H9 (cell line): Measurements from ENCODE around the gene GPR146. TPM values are rescaled to one million over a fixed set of nuclear protein-coding genes. Genes with fewer than 3 reads are reported as not detected.

ENCODE experiments used
- DNase-seq: peaks from one replicate; pipeline ENCODE4 v3.0.0-alpha.2; 2017
- H2AFZ ChIP-seq: one replicate; pipeline ENCODE4 v1.6.1; 2013; ENCODE audit warnings: mild to moderate bottlenecking, low read length, control low read depth, moderate library complexity
- H2AK5ac ChIP-seq: 2 replicates; pipeline ENCODE4 v1.6.1; 2013; ENCODE audit warnings: low read length, control low read depth, mixed read lengths; ENCODE audit not compliant: insufficient read length
- H2BK120ac ChIP-seq: one replicate; pipeline ENCODE4 v1.6.1; 2013; ENCODE audit warnings: low read depth, mild to moderate bottlenecking, low read length, control low read depth, inconsistent platforms; ENCODE audit not compliant: poor library complexity, severe bottlenecking
- H2BK12ac ChIP-seq: 2 replicates; pipeline ENCODE4 v1.6.1; 2013; ENCODE audit warnings: low read length, control low read depth, mixed read lengths, low read depth; ENCODE audit not compliant: insufficient read length
- H2BK15ac ChIP-seq: 2 replicates; pipeline ENCODE4 v1.6.1; 2013; ENCODE audit warnings: low read depth, low read length, control low read depth
- H2BK20ac ChIP-seq: one replicate; pipeline ENCODE4 v1.6.1; 2013; ENCODE audit warnings: low read depth, mild to moderate bottlenecking, low read length, control low read depth, inconsistent platforms; ENCODE audit not compliant: poor library complexity, severe bottlenecking
- H2BK5ac ChIP-seq: 2 replicates; pipeline ENCODE4 v1.6.1; 2013; ENCODE audit warnings: low read length, control low read depth, mixed read lengths; ENCODE audit not compliant: insufficient read length
- H3K14ac ChIP-seq: 2 replicates; pipeline ENCODE4 v1.6.1; 2013; ENCODE audit warnings: low read length, control low read depth; ENCODE audit not compliant: insufficient read depth
- H3K18ac ChIP-seq: 2 replicates; pipeline ENCODE4 v1.6.1; 2013; ENCODE audit warnings: low read depth, mild to moderate bottlenecking, mixed read lengths, low read length, control low read depth; ENCODE audit not compliant: insufficient read length
- H3K23ac ChIP-seq: 2 replicates; pipeline ENCODE4 v1.6.1; 2013; ENCODE audit warnings: low read length, control low read depth, mixed read lengths, low read depth; ENCODE audit not compliant: insufficient read length
- H3K23me2 ChIP-seq: 2 replicates; pipeline ENCODE4 v1.6.1; 2013; ENCODE audit warnings: low read depth, mild to moderate bottlenecking, mixed read lengths, low read length, control low read depth; ENCODE audit not compliant: insufficient read length, poor library complexity, severe bottlenecking
- H3K27ac ChIP-seq: 2 replicates; pipeline ENCODE4 v1.5.1; 2013; ENCODE audit warnings: low read length, control low read depth, mixed read lengths, low read depth; ENCODE audit not compliant: insufficient read length
- H3K27me3 ChIP-seq: 2 replicates; pipeline ENCODE4 v1.6.1; 2013; ENCODE audit warnings: low read length, control low read depth, inconsistent platforms; ENCODE audit not compliant: insufficient read depth
- H3K4ac ChIP-seq: 2 replicates; pipeline ENCODE4 v1.6.1; 2013; ENCODE audit warnings: low read depth, mild to moderate bottlenecking, control low read depth, inconsistent platforms, low read length, moderate library complexity
- H3K4me1 ChIP-seq: 2 replicates; pipeline ENCODE4 v1.6.1; 2013; ENCODE audit warnings: low read length, control low read depth, inconsistent platforms; ENCODE audit not compliant: insufficient read depth
- H3K4me2 ChIP-seq: 2 replicates; pipeline ENCODE4 v1.6.1; 2013; ENCODE audit warnings: low read length, control low read depth, mixed read lengths; ENCODE audit not compliant: insufficient read length, insufficient read depth
- H3K56ac ChIP-seq: 2 replicates; pipeline ENCODE4 v1.6.1; 2013; ENCODE audit warnings: low read depth, mild to moderate bottlenecking, mixed read lengths, low read length, control low read depth; ENCODE audit not compliant: insufficient read length
- H3K79me1 ChIP-seq: 2 replicates; pipeline ENCODE4 v1.6.1; 2013; ENCODE audit warnings: low read depth, mild to moderate bottlenecking, moderate library complexity, low read length, control low read depth, inconsistent platforms; ENCODE audit not compliant: insufficient read depth, poor library complexity, severe bottlenecking
- H3K79me2 ChIP-seq: 2 replicates; pipeline ENCODE4 v1.6.1; 2013; ENCODE audit warnings: low read length, control low read depth, inconsistent platforms; ENCODE audit not compliant: insufficient read depth
- H3K9ac ChIP-seq: 2 replicates; pipeline ENCODE4 v1.6.1; 2013; ENCODE audit warnings: low read length, control low read depth, mixed read lengths; ENCODE audit not compliant: insufficient read length; ENCODE audit errors: extremely low read depth
- H3K9me3 ChIP-seq: one replicate; pipeline ENCODE4 v1.6.1; 2013; ENCODE audit warnings: low read depth, low read length, inconsistent platforms; ENCODE audit not compliant: control insufficient read depth
- H3T11ph ChIP-seq: one replicate; pipeline ENCODE4 v1.6.1; 2013; ENCODE audit warnings: mild to moderate bottlenecking, low read length, control low read depth, inconsistent platforms
- H4K20me1 ChIP-seq: one replicate; pipeline ENCODE4 v1.6.1; 2013; ENCODE audit not compliant: control insufficient read depth, insufficient read length, insufficient read depth
- H4K5ac ChIP-seq: 2 replicates; pipeline ENCODE4 v1.6.1; 2013; ENCODE audit warnings: low read depth, mild to moderate bottlenecking, mixed read lengths, low read length, control low read depth; ENCODE audit not compliant: insufficient read length
- H4K8ac ChIP-seq: replicated peaks from 2 replicates; pipeline ENCODE4 v1.6.1; 2013; ENCODE audit warnings: low read length, control low read depth, mixed read lengths, low read depth; ENCODE audit not compliant: insufficient read length
- H4K91ac ChIP-seq: 2 replicates; pipeline ENCODE4 v1.6.1; 2013; ENCODE audit warnings: low read depth, mild to moderate bottlenecking, moderate library complexity, mixed read lengths, low read length, control low read depth; ENCODE audit not compliant: insufficient read length
- H3K27ac Mint-ChIP-seq, 3 experiments: 2 replicates in 2 of 3; 3 replicates in 1 of 3; pipeline ENCODE4 v1.8.0; 2020 to 2021; ENCODE audit warnings: mixed read lengths in 3 of 3, mild to moderate bottlenecking in 1 of 3, moderate library complexity in 1 of 3
- H3K27me3 Mint-ChIP-seq: 2 replicates; pipeline ENCODE4 v1.8.0; 2021; ENCODE audit warnings: low read depth, mild to moderate bottlenecking, moderate library complexity, mixed read lengths
- H3K36me3 Mint-ChIP-seq, 3 experiments: 2 replicates in 2 of 3; 3 replicates in 1 of 3; pipeline ENCODE4 v1.8.0; 2020 to 2021; ENCODE audit warnings: low read depth in 3 of 3, mixed read lengths in 3 of 3; ENCODE audit not compliant: insufficient read depth in 1 of 3
- H3K4me1 Mint-ChIP-seq, 2 experiments: 2 replicates each; pipeline ENCODE4 v1.8.0; 2020; ENCODE audit warnings: mixed read lengths in 2 of 2
- H3K4me3 Mint-ChIP-seq, 2 experiments: 2 replicates in 1 of 2; 3 replicates in 1 of 2; pipeline ENCODE4 v1.8.0; 2020 to 2021; ENCODE audit warnings: mild to moderate bottlenecking in 2 of 2, mixed read lengths in 2 of 2, moderate library complexity in 1 of 2
- H3K9me3 Mint-ChIP-seq, 2 experiments: 2 replicates in 1 of 2; 3 replicates in 1 of 2; pipeline ENCODE4 v1.8.0; 2020; ENCODE audit warnings: mild to moderate bottlenecking in 2 of 2, mixed read lengths in 2 of 2, moderate library complexity in 1 of 2
- WGBS: extraction: QIAGEN DNeasy Blood & Tissue Kit; methylation state at CpG from one replicate; pipeline ENCODE4 v1.1.7; 2013; ENCODE audit warnings: missing lambda C conversion rate, low lambda C conversion rate, mixed read lengths; ENCODE audit not compliant: insufficient read length; ENCODE audit errors: extremely low coverage; 5-methylcytosine and 5-hydroxymethylcytosine counted together
- total RNA-seq: library from RNA; stranded (reverse); gene quantifications from 2 replicates; pipeline ENCODE4 v1.2.1, GENCODE V29; 2021
- TF ChIP-seq, protein P1 (sequence below): fragments of 200-600 bp; sonication (generic); conservative IDR thresholded peaks from 3 replicates; pipeline ENCODE4 v1.8.0; 2021; ENCODE audit warnings: antibody characterized with exemption, mild to moderate bottlenecking

The GPR146 gene
- total RNA-seq, 1 experiment from 2014 or later: 1.4 TPM

DNA sequence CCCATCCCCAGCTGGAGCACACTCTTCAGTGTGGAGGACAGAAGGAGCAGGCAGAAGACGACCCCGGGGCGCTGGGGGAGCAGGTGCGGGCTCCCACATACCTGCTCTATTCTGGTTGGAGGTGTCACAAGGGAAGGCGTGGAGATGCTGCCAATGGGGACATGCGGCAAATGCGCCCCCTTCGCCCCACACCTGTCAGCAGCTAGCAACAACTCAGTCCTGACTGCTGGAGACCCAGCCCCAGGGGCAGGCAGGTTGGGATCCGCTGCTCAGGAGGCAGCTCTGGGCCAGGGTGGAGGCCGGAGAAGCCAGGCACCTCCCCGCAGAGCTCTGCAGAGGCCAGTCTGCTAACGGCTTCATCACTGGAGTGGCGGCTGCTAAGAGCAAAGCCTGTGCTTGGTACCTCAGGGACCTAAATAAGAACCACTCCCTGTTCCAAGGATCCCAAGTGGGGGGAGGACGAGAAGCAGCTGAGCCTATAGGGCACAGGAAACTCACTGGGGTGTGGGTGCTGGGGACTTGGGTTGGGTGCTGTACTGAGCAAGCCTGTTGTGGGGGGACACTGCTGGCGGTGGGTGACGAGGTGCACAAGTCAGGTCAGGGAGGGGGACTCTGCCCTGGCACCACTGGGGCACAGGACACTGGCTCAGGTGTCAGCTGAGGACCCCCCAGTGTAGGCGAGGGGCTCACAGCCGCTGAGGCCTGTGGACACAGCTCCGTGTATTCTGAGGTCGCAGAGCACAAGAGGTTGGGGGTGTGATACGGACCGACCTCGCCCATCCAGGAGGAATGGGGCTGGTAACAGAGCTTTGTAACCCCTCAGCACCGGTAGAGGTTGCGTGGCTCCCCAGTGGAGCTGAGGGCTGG lies 19.2 kb upstream of the GPR146 start:
- H3K9ac ChIP-seq: no peak overlapping the region
- H4K20me1 ChIP-seq: no peaks in the 10 kb centered on the region
- no peak overlapping the region for H3K4ac ChIP-seq
- H2BK20ac ChIP-seq: no peak overlapping the region
- H4K91ac ChIP-seq: no peak overlapping the region
- no peak overlapping the region for H4K5ac ChIP-seq
- H2BK12ac ChIP-seq: no peak overlapping the region
- H2BK5ac ChIP-seq: no peak overlapping the region
- H4K8ac ChIP-seq: no peak overlapping the region
- H3T11ph ChIP-seq: no peak overlapping the region
- no peak overlapping the region for H2AFZ ChIP-seq
- no peak overlapping the region; the same call in 1 of the 2 replicates for H3K14ac ChIP-seq
- TF ChIP-seq, protein P1, sequence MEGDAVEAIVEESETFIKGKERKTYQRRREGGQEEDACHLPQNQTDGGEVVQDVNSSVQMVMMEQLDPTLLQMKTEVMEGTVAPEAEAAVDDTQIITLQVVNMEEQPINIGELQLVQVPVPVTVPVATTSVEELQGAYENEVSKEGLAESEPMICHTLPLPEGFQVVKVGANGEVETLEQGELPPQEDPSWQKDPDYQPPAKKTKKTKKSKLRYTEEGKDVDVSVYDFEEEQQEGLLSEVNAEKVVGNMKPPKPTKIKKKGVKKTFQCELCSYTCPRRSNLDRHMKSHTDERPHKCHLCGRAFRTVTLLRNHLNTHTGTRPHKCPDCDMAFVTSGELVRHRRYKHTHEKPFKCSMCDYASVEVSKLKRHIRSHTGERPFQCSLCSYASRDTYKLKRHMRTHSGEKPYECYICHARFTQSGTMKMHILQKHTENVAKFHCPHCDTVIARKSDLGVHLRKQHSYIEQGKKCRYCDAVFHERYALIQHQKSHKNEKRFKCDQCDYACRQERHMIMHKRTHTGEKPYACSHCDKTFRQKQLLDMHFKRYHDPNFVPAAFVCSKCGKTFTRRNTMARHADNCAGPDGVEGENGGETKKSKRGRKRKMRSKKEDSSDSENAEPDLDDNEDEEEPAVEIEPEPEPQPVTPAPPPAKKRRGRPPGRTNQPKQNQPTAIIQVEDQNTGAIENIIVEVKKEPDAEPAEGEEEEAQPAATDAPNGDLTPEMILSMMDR: no peak
- H2BK15ac ChIP-seq: no peak overlapping the region
- no peak overlapping the region for H3K4me2 ChIP-seq
- no peaks in the 10 kb centered on the region for H3K4me1 ChIP-seq
- no peaks in the 10 kb centered on the region for H3K79me2 ChIP-seq
- Mint-ChIP-seq H3K36me3 (peaks cover 4 to 30% (median 7%) of the 10 kb centered on the region in 3 experiments), H3K27ac (no peak overlapping the region), H3K27me3 (peaks cover 2% of the 10 kb centered on the region; the same call in 1 of the 2 replicates), H3K4me3 (peak overlapping the region in 1 of 2 experiments; percentile 26; a peak in 1 of 5 replicates), H3K4me1 (peaks cover 10 to 21% of the 10 kb centered on the region in 2 experiments), H3K9me3 (no peaks in the 10 kb centered on the region)
- H3K18ac ChIP-seq: no peak overlapping the region
- no peaks in the 10 kb centered on the region for H3K27me3 ChIP-seq
- H3K56ac ChIP-seq: no peak overlapping the region
- H2AK5ac ChIP-seq: no peak overlapping the region
- no peaks in the 10 kb centered on the region for H3K9me3 ChIP-seq
- no peak overlapping the region for H2BK120ac ChIP-seq
- no CpG with 5 or more reads among the region's 25 CpGs for WGBS
- H3K79me1 ChIP-seq: no peaks in the 10 kb centered on the region
- H3K27ac ChIP-seq: no peak overlapping the region
- no peaks in the 10 kb centered on the region for H3K23me2 ChIP-seq
- DNase-seq: no peak
- H3K23ac ChIP-seq: no peak overlapping the region
